Activated CD4-positive, alpha-beta T cell treated with anti-CD3 and anti-CD28 coated beads, Interleukin-2, amount 10 ng/mL, durations not matched to agents 7 days and 5 days (primary cell): Measurements from ENCODE around the gene CYTL1. TPM values are rescaled to one million over a fixed set of nuclear protein-coding genes. Genes with fewer than 3 reads are reported as not detected.

Experiments
- CTCF ChIA-PET: fragments of 350-600 bp; sonication (Branson Sonifier 250); formaldehyde crosslinking; loops from one replicate; lab custom pipeline; 2021; ENCODE audit warnings: antibody characterized with exemption; lab: Charles Lee
- POLR2A ChIA-PET: fragments of 350-600 bp; sonication (Branson Sonifier 250); formaldehyde crosslinking; loops from one replicate; lab custom pipeline; 2021; ENCODE audit warnings: antibody characterized with exemption; lab: Charles Lee
- DNase-seq: peaks from one replicate; pipeline ENCODE4 v3.0.0-alpha.2; 2020
- H3K27ac Mint-ChIP-seq: one replicate; pipeline ENCODE4 v1.8.0; 2021; ENCODE audit warnings: mild to moderate bottlenecking, moderate library complexity, mixed read lengths
- H3K27me3 Mint-ChIP-seq: one replicate; pipeline ENCODE4 v1.8.0; 2021; ENCODE audit warnings: mixed read lengths
- H3K36me3 Mint-ChIP-seq: one replicate; pipeline ENCODE4 v1.8.0; 2021; ENCODE audit warnings: low read depth, mixed read lengths
- H3K4me1 Mint-ChIP-seq: one replicate; pipeline ENCODE4 v1.8.0; 2021; ENCODE audit warnings: mixed read lengths
- H3K4me3 Mint-ChIP-seq: one replicate; pipeline ENCODE4 v1.8.0; 2021; ENCODE audit warnings: mild to moderate bottlenecking, moderate library complexity, mixed read lengths
- H3K9me3 Mint-ChIP-seq: one replicate; pipeline ENCODE4 v1.8.0; 2021; ENCODE audit warnings: mixed read lengths
- total RNA-seq, 2 experiments: library from RNA; stranded (reverse); gene quantifications; one replicate each; pipeline ENCODE4 v1.2.3, GENCODE V29; 2021

CYTL1 gene
- total RNA-seq, 2 experiments from 2014 or later = not detected

DNA sequence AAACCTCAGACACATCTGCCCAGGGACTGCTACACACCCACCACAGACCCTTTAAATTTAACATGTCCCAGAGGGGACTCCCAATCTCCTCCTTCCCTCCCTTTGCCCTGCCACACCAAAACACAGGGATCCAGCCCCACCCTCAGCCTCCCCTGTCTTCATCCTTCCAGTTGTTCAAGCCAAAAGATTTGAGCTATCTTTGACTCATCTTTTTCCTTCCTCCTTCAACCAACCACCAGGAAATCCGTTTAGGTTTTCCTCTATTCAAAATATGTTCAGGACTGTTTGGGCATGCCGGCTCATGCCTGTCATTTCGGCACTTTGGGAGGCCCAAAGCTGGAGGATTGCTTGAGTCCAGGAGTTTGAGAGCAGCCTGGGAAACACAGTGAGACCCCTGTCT is 25.1 kb upstream of the CYTL1 start:
- ChIA-PET POLR2A (no interaction called here), CTCF (interaction anchor here (1.0 kb wide), 1 partner anchor 17 kb away, joined by 4 read pairs; no protein-coding TSS in a partner anchor)
- DNase-seq = no peak
- H3K27me3 Mint-ChIP-seq = peaks cover 36% of the 10 kb centered on the region
- H3K27ac Mint-ChIP-seq = no peak overlapping the region
- no peak overlapping the region for H3K4me3 Mint-ChIP-seq
- H3K9me3 Mint-ChIP-seq = no peaks in the 10 kb centered on the region
- H3K4me1 Mint-ChIP-seq = no peaks in the 10 kb centered on the region
- H3K36me3 Mint-ChIP-seq = no peaks in the 10 kb centered on the region

DNA sequence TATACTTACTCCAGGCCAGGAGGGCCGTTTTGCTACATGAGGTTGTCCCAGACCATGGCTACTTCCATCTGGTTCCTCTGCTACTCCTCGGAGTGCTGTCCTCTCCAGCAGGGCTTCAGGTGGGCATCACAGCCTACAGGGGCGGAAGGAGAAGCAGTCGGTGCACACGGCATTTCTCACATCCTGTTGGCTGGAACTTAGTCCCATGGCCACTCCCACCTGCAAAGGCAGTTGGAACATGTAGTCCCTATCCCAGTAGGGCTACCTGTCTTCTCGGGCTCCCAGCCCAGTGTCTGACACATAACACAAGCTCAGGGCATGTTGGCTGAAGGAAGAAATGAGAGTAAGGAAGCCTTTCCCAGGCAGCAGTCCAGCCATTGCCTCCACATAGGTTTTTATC is 24.3 kb upstream of the CYTL1 start:
- ChIA-PET CTCF (interaction anchor here (1.0 kb wide), 1 partner anchor 16 kb away, joined by 4 read pairs; no protein-coding TSS in a partner anchor), POLR2A (no interaction called here)
- Mint-ChIP-seq H3K27me3 (peaks cover 30% of the 10 kb centered on the region), H3K27ac (no peak overlapping the region), H3K9me3 (no peaks in the 10 kb centered on the region), H3K4me3 (no peak overlapping the region), H3K36me3 (no peaks in the 10 kb centered on the region), H3K4me1 (no peaks in the 10 kb centered on the region)
- DNase-seq = no peak

DNA sequence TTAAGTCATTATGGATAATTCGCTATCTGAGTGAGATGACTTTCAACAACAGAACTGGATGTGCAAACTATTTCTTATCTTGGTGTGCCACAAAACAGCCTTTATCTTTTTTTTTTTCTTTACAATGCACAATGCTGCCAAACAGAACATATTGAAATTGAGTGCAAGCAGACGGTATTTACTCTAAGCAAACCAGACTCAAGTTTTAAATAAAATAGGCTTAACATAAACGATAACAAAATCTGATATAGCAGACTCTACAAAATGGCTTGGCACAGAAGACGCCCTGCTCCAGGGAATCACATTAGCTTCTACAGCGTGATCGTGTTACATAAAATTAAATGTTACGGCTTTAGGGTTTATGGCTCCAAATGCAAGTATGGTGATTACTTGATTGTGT is 22.4 kb upstream of the CYTL1 start:
- Mint-ChIP-seq H3K4me3 (no peak overlapping the region), H3K4me1 (no peaks in the 10 kb centered on the region), H3K27ac (no peak overlapping the region), H3K36me3 (no peaks in the 10 kb centered on the region), H3K27me3 (peaks cover 25% of the 10 kb centered on the region), H3K9me3 (no peaks in the 10 kb centered on the region)
- DNase-seq = no peak
- ChIA-PET CTCF (no interaction called here), POLR2A (no interaction called here)

DNA sequence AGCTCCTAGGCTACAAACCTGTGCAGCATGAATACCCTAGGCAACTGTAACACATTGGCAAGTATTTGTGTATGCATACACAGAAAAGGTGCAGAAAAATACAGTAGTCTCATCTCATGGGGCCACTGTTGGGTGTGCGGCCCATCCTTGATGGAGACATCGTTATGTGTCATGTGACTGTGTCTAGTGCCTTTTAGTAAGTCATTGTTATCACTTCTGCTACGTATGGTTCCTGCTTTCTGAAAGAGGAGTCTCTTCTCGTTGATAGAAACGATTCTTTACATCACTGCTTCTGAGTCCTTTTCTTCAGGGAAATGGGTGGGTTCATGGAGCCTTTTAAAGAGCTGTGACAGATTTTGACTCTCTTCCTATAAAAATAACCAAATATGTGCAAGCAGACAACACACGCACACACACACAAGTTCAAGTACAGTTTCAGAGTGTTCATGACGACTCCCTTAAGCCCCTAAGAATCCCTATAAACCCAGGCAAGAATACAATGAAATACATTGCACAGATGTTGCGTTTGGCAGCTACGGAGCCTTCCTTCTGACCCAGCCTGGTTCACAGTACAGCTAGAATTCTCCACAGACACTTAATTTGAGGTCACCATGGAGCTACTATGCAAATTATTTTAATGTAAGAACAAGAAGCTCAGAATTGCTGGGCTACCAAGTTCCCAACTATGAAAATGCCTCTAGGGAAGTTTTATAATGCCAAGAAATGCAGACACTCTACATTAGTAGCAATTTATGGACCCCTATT is 21.8 kb upstream of the CYTL1 start:
- H3K36me3 Mint-ChIP-seq = no peaks in the 10 kb centered on the region
- no peak for DNase-seq
- CTCF ChIA-PET = no interaction called here

DNA sequence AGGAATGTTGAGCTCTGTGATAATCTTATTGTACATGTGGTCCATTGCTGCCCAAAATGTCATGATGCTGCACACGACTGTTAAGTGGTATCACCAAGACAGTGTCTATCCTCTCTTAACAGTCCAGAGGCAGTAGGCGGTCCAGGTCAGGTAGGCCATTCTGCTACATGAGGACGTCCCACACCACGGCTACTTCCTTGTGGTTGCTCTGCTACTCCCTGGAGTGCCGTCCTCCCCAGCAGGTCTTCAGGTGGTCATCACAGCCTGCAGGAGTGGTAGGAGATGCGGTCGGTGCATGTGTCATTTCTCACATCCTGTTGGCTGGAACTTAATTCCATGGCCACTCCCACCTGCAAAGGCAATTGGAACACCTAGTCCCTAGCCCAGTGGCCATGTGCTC is 20.5 kb upstream of the CYTL1 start:
- POLR2A ChIA-PET = no interaction called here
- Mint-ChIP-seq H3K9me3 (no peaks in the 10 kb centered on the region), H3K27me3 (peaks cover 11% of the 10 kb centered on the region), H3K36me3 (no peaks in the 10 kb centered on the region), H3K4me1 (no peaks in the 10 kb centered on the region), H3K27ac (no peak overlapping the region), H3K4me3 (no peak overlapping the region)
- CTCF ChIA-PET = no interaction called here
- DNase-seq = no peak

More for the DNA sequence above, 21.8 kb upstream of the CYTL1 start:
- Mint-ChIP-seq H3K27me3 (peaks cover 19% of the 10 kb centered on the region), H3K4me3 (no peak overlapping the region), H3K4me1 (no peaks in the 10 kb centered on the region), H3K27ac (no peak overlapping the region), H3K9me3 (no peaks in the 10 kb centered on the region)
- POLR2A ChIA-PET = no interaction called here

DNA sequence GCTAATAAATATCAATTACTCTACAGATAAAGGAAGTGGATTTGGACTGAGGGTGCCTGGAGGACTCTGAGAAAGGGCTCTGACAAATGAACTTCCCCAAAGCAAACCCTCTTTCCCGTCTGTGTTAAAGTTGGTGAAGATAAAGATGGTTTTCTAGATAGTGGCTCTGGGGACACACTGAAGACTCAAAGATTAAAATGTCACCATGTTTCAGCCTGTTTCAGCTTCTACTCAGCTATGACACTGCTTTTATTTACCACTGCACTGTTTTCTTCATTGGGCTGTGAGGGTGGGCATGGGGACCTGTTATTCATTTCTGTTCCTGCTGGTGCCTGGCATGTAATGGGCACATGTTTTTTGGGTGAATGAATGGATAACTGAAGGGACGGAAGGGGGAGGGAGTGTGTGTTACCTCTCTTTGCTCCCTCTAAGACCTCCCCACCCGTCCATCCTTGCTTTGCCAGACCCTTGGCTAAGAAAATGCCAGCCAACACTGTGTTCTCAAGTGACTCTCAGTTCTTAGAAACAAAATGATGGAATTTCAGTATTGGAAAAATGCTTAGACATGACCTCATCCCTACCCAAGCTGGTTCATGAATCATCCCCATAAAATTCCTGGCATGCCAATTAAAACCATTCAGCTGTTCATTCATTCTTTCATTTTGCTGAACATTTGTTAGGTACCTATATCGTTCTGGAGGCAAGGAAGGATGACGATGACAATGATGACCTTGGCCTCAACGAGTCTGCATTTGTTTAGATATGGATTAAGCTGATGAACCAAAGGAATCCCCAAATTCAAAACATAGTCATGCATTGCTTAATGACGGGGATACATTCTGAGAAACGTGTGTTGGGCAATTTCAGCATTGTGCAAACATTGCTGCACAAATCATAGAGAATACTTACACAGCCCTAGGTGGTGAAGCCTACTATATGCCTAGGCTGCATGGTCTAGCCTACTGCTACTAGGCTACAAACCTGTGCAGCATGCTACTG is 18.6 kb upstream of the CYTL1 start:
- no peaks in the 10 kb centered on the region for H3K36me3 Mint-ChIP-seq

DNA sequence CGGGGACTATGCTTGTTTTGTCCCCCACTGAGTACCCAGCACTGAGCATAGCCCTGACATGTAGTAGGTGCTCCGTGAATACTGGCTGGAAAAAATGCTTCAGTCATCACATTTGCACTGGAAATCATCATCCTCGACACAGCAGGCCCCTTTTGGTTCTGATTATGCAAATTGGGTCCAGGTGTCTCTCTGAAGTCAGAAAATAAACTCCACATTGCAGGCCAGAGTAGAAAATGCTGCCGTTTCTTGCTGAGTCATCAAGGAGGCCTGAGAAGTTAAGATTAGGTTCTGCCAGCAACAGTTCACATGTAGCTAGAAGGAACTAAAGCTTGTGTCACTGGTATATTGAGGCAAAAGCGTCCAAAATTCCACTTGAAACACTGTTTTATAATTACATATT is 17.0 kb upstream of the CYTL1 start:
- Mint-ChIP-seq H3K27ac (no peak overlapping the region), H3K4me1 (peaks cover 14% of the 10 kb centered on the region), H3K36me3 (no peaks in the 10 kb centered on the region), H3K27me3 (peaks cover 3% of the 10 kb centered on the region), H3K9me3 (no peaks in the 10 kb centered on the region), H3K4me3 (no peak overlapping the region)
- CTCF ChIA-PET = interaction anchor here (1.2 kb wide), 1 partner anchor 9 kb away, joined by 4 read pairs; no protein-coding TSS in a partner anchor
- POLR2A ChIA-PET = no interaction called here
- DNase-seq = no peak

More for the DNA sequence above, 18.6 kb upstream of the CYTL1 start:
- ChIA-PET CTCF (interaction anchor here (0.6 to 0.7 kb wide), 2 partner anchors 291 to 961 kb away, joined by 3 to 5 read pairs; no protein-coding TSS in a partner anchor), POLR2A (no interaction called here)
- no peak overlapping the region for H3K4me3 Mint-ChIP-seq
- H3K27me3 Mint-ChIP-seq = peaks cover 3% of the 10 kb centered on the region
- DNase-seq = no peak
- no peak overlapping the region for H3K27ac Mint-ChIP-seq
- H3K4me1 Mint-ChIP-seq = peaks cover 14% of the 10 kb centered on the region
- H3K9me3 Mint-ChIP-seq = no peaks in the 10 kb centered on the region

DNA sequence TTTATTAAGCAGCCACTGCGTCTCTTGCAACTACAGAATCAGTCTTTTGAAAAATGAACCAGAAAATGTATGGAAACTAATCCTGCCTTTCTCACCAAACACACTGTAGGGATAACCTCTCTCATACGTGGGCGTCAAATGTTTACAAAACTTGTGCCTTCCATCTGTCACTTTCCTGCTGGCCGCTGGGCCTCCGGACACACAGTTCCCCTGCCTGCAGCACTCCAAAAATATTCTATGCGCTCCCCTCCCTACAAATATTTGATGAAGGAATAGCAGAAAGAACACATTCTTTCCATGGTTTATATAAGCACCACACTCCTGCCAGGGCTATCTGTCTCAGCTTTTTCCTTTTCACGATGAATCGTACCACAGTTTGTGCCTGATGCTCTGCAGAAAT is 14.9 kb upstream of the CYTL1 start:
- H3K4me1 Mint-ChIP-seq = peaks cover 14% of the 10 kb centered on the region
- no peak overlapping the region for H3K4me3 Mint-ChIP-seq
- no peaks in the 10 kb centered on the region for H3K9me3 Mint-ChIP-seq
- peak overlapping the region; percentile 31 for H3K27ac Mint-ChIP-seq
- H3K36me3 Mint-ChIP-seq = no peaks in the 10 kb centered on the region
- POLR2A ChIA-PET = no interaction called here
- no peak for DNase-seq
- CTCF ChIA-PET = interaction anchor here (0.6 to 1.2 kb wide), 2 partner anchors 16 to 365 kb away, joined by 3 to 4 read pairs; no protein-coding TSS in a partner anchor
- peaks cover 3% of the 10 kb centered on the region for H3K27me3 Mint-ChIP-seq

DNA sequence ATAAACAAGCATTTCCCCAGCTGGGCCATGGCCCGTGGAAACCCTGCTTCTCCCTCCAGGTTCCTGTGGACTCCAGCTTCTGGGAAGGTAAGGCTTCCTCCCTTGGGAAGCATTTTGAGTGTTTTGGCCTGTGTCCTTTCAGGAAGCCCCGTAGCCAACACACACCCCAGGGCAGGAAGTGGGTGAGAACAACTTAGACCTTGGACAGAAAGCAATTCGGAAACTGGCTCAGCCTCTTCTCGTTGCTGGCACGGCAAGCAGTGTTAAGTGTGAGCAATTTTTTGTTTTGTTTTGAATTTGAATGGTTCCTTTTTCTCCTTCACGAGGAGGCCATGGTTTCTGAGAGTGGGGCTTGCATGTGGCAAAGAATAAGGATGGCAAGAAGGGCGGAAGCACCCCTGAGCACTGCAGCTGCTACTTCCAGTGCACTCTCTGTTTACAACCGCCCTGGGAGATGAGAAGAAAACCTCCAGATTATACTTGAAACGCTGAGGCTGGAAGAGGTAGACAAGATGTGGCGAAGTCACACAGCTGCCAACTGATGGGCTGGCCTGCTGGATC is 14.1 kb upstream of the CYTL1 start:
- ChIA-PET CTCF (interaction anchor here (0.6 kb wide), 1 partner anchor 364 kb away, joined by 4 read pairs; no protein-coding TSS in a partner anchor), POLR2A (no interaction called here)
- Mint-ChIP-seq H3K9me3 (no peaks in the 10 kb centered on the region), H3K27ac (peak overlapping the region; percentile 72), H3K27me3 (peaks cover 3% of the 10 kb centered on the region), H3K36me3 (no peaks in the 10 kb centered on the region), H3K4me3 (no peak overlapping the region), H3K4me1 (peaks cover 14% of the 10 kb centered on the region)
- DNase-seq = no peak

DNA sequence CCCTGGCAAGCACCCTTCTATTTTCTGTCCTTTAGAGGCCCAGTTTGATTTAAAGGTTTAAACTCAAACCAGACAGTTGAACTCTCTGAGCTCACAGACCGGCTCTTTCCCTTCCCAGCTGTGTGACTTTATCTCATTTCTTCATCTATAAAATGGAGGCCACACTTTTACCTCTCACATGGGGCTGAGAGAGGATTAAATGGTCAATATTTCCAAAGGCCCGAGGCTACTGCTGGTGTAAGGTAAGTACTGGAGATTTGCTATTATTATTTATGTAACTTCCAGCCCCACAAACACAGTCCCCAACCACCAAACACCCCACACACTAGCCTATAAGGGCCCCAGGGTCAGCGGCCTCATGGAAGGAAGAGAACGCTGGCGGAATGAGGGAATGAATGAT is 13.6 kb upstream of the CYTL1 start:
- POLR2A ChIA-PET = no interaction called here
- Mint-ChIP-seq H3K27ac (no peak overlapping the region), H3K4me3 (no peak overlapping the region), H3K36me3 (no peaks in the 10 kb centered on the region), H3K27me3 (peaks cover 3% of the 10 kb centered on the region), H3K9me3 (no peaks in the 10 kb centered on the region), H3K4me1 (peaks cover 14% of the 10 kb centered on the region)
- CTCF ChIA-PET = no interaction called here
- DNase-seq = no peak

DNA sequence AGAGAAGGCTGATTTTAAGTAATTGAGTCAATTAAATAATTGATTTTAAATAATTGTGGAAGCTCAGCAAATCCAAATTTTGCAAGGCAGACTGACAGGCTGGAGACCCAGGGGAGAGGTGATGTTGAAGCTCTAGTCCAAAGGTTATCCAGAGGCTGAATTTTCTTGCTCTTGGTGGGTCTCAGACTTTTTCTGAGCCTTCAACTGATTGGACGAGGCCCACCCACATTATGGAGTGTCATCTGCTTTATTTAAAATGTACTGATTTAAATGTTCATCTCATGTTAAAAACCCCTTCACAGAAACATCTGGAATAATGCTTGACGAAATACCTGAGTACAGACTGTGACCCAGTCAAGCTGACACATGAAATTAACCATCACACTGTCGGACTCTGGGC is 11.7 kb upstream of the CYTL1 start:
- CTCF ChIA-PET = no interaction called here
- Mint-ChIP-seq H3K9me3 (no peaks in the 10 kb centered on the region), H3K4me3 (no peak overlapping the region), H3K27me3 (peaks cover 3% of the 10 kb centered on the region), H3K36me3 (no peaks in the 10 kb centered on the region), H3K4me1 (peaks cover 14% of the 10 kb centered on the region), H3K27ac (no peak overlapping the region)
- POLR2A ChIA-PET = no interaction called here
- DNase-seq = no peak

DNA sequence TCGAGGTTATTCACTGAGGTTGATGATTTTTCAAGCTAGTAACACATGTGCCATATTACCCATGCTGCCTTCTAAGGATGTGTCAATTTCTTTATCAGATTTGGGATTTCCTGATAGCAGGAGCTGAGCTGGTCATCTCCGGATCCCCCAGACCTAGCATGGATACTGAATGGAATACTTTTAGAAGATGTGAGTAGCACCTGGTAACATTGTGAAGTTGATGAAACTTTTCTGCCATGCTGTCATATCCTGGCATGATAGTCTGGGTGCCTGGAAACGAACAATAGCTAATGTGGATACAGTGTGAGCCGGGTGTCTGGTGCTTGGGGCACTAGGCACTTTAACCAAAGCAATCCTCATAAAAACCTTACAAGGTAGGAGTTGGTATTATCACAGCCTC is 11.0 kb upstream of the CYTL1 start:
- POLR2A ChIA-PET = no interaction called here
- CTCF ChIA-PET = no interaction called here
- no peaks in the 10 kb centered on the region for H3K9me3 Mint-ChIP-seq

More for the DNA sequence above, 11.0 kb upstream of the CYTL1 start:
- H3K27ac Mint-ChIP-seq = no peak overlapping the region
- peaks cover under 1% of the 10 kb centered on the region for H3K27me3 Mint-ChIP-seq
- no peak overlapping the region for H3K4me3 Mint-ChIP-seq
- no peaks in the 10 kb centered on the region for H3K36me3 Mint-ChIP-seq
- no peak for DNase-seq
- peaks cover 14% of the 10 kb centered on the region for H3K4me1 Mint-ChIP-seq
